ENCODE data around the gene SLCO1B1. TPM values are rescaled to one million over a fixed set of nuclear protein-coding genes. Genes with fewer than 3 reads are reported as not detected.
"Not testable (repeated sequence)": the region's sequence is repeated elsewhere in the genome, so short reads cannot be mapped to it uniquely, and the experiment has no call there.

SLCO1B1 gene
- total RNA-seq, 1 donor from 2014 or later, result not detected

- DNase-seq, result no peak
- TF ChIP-seq CTCF (IDR thresholded peaks at IDR 0.05; ENCODE audit: borderline replicate concordance), result no peak
- intact Hi-C loops (cut with micrococcal nuclease), result no loop called here
- Histone ChIP-seq H3K36me3 (no peaks in the 10 kb centered on the region), H3K4me3 (no peak overlapping the region), H3K4me1 (no peaks in the 10 kb centered on the region), H3K27ac (replicated peaks) (no peak overlapping the region), H3K9me3 (replicated peaks) (peaks cover 13% of the 10 kb centered on the region), H3K27me3 (ENCODE audit: low read depth) (no peaks in the 10 kb centered on the region)
Measured at GRCh38 chr12:21129351-21129750, 1.6 kb upstream of the SLCO1B1 start.

GRCh38 chr12:21129906-21130305 lies 1.1 kb upstream of the SLCO1B1 start:
- Histone ChIP-seq H3K27ac (replicated peaks) (no peak overlapping the region), H3K36me3 (no peaks in the 10 kb centered on the region), H3K4me3 (no peak overlapping the region), H3K4me1 (no peaks in the 10 kb centered on the region), H3K27me3 (ENCODE audit: low read depth) (no peaks in the 10 kb centered on the region), H3K9me3 (replicated peaks) (peaks cover 14% of the 10 kb centered on the region)
- no peak for DNase-seq
- intact Hi-C loops (cut with micrococcal nuclease), result no loop called here
- TF ChIP-seq CTCF (IDR thresholded peaks at IDR 0.05; ENCODE audit: borderline replicate concordance), result no peak

- H3K4me1 ChIP-seq; H3K36me3 ChIP-seq; H3K4me3 ChIP-seq; DNase-seq; H3K27me3 ChIP-seq (ENCODE audit: low read depth); intact Hi-C loops (cut with micrococcal nuclease); H3K27ac ChIP-seq (replicated peaks): not testable (repeated sequence)
- H3K9me3 ChIP-seq (replicated peaks), result peaks cover 22% of the 10 kb centered on the region
Measured at GRCh38 chr12:21137318-21137999, 6.5 kb downstream of the SLCO1B1 start.

- no peak for TF ChIP-seq CTCF (IDR thresholded peaks at IDR 0.05; ENCODE audit: borderline replicate concordance)
- Histone ChIP-seq H3K4me3 (no peak overlapping the region), H3K27me3 (ENCODE audit: low read depth) (no peaks in the 10 kb centered on the region), H3K4me1 (no peaks in the 10 kb centered on the region), H3K27ac (replicated peaks) (no peak overlapping the region), H3K9me3 (replicated peaks) (peaks cover 20% of the 10 kb centered on the region), H3K36me3 (no peaks in the 10 kb centered on the region)
- DNase-seq, result no peak
- intact Hi-C loops (cut with micrococcal nuclease), result no loop called here
Measured at GRCh38 chr12:21138016-21138415, 7.0 kb downstream of the SLCO1B1 start.

- intact Hi-C loops (cut with micrococcal nuclease), result no loop called here
- peaks cover 43% of the 10 kb centered on the region for H3K9me3 ChIP-seq (replicated peaks)
Measured at GRCh38 chr12:21144309-21144708, 13.3 kb downstream of the SLCO1B1 start.

GRCh38 chr12:21149861-21150260 lies 18.9 kb downstream of the SLCO1B1 start:
- intact Hi-C loops (cut with micrococcal nuclease); H3K4me1 ChIP-seq; DNase-seq; H3K27me3 ChIP-seq (ENCODE audit: low read depth); H3K36me3 ChIP-seq; H3K27ac ChIP-seq (replicated peaks); H3K4me3 ChIP-seq: not testable (repeated sequence)
- H3K9me3 ChIP-seq (replicated peaks), result peaks cover 34% of the 10 kb centered on the region

More at GRCh38 chr12:21144309-21144708, 13.3 kb downstream of the SLCO1B1 start:
- H3K4me1 ChIP-seq, result no peaks in the 10 kb centered on the region
- H3K27ac ChIP-seq (replicated peaks), result no peak overlapping the region
- no peaks in the 10 kb centered on the region for H3K27me3 ChIP-seq (ENCODE audit: low read depth)
- no peaks in the 10 kb centered on the region for H3K36me3 ChIP-seq
- H3K4me3 ChIP-seq, result no peak overlapping the region
- DNase-seq, result no peak
- no peak for TF ChIP-seq CTCF (IDR thresholded peaks at IDR 0.05; ENCODE audit: borderline replicate concordance)
